Right renal pelvis (tissue), 4 donors: Measurements from ENCODE around the gene EHMT1. TPM values are rescaled to one million over a fixed set of nuclear protein-coding genes. Genes with fewer than 3 reads are reported as not detected.
"Not testable (repeated sequence)": the region's sequence is repeated elsewhere in the genome, so short reads cannot be mapped to it uniquely, and the experiment has no call there.

Source experiments
- DNase-seq, 4 donors: peaks; one replicate each; pipeline ENCODE4 v3.0.0-alpha.2; 2013; ENCODE audit warnings: low read depth in 4 of 4, low spot score in 3 of 4, missing footprints in 1 of 4
- polyA plus RNA-seq, 4 donors: library from polyadenylated mRNA; unstranded; fragments of 120-200 nt; gene quantifications; one replicate each; pipeline ENCODE4 v1.2.1, GENCODE V29; 2013; ENCODE audit not compliant: insufficient read length in 4 of 4

Gene EHMT1
- polyA plus RNA-seq, 4 donors: 62.6 to 73.2 (median 71.3) TPM

DNA sequence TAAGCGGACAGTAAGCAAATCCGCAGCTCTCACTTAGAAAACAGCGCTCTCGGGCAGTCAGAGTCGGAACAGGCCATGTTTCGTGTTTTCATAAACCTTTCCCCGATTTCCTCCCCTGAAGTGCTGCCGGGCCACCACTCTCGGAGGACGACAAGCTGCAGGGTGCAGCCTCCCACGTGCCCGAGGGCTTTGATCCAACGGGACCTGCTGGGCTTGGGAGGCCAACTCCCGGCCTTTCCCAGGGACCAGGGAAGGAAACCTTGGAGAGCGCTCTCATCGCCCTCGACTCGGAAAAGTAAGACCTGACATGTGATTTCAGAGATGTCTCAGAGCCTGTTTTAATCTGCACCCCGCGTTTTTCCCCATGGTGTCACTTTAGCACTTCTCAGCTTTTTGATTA is 159.0 kb downstream of the EHMT1 start:
- no peak for DNase-seq

DNA sequence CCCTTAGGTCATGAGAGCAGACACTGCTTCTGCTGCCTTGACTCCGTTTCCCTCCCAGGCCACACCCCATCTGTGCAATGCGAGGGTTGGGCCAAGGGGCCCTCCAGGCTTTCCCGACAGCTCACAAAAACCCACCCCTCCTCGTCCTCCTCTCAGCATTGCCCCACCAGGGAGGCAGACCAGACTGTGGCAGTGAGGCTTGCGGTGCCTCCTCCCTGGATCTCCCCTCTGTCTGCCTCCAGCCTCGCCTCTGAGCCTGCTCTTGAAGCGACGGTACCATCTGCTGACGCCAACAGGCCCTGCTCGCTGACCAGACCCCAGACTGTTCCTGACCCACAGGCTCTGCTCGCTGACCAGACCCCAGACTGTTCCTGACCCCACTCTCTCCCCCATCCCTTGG is 159.5 kb downstream of the EHMT1 start:
- no peak for DNase-seq

DNA sequence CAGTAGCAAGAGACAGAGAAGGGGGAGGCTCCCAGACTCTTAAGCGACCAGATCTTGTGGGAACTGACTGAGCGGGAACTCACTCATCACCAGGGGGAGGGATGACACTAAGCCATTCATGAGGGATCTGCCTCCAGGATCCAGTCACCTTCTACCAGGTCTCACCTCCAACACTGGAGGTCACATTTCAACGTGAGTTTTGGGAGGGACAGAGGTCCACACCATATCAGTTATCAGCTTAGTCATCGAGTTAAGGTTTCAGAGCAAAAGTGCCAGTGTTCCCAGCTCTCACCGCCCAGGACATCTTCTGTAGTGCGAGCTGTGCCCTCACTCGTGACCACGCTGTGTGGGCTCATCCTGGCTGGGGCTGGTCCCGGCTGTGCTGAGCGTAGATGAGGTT is 160.1 kb downstream of the EHMT1 start:
- no peak for DNase-seq

DNA sequence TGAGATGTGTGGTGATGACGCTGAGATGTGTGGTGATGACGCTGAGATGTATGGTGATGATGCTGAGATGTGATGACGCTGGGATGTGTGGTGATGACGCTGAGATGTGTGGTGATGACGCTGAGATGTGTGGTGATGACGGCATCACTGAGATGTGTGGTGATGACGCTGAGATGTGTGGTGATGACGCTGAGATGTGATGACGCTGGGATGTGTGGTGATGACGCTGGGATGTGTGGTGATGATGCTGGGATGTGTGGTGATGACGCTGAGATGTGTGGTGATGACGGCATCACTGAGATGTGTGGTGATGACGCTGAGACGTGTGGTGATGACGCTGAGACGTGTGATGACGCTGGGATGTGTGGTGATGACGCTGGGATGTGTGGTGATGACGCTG is 161.2 kb downstream of the EHMT1 start:
- DNase-seq: not testable (repeated sequence)

DNA sequence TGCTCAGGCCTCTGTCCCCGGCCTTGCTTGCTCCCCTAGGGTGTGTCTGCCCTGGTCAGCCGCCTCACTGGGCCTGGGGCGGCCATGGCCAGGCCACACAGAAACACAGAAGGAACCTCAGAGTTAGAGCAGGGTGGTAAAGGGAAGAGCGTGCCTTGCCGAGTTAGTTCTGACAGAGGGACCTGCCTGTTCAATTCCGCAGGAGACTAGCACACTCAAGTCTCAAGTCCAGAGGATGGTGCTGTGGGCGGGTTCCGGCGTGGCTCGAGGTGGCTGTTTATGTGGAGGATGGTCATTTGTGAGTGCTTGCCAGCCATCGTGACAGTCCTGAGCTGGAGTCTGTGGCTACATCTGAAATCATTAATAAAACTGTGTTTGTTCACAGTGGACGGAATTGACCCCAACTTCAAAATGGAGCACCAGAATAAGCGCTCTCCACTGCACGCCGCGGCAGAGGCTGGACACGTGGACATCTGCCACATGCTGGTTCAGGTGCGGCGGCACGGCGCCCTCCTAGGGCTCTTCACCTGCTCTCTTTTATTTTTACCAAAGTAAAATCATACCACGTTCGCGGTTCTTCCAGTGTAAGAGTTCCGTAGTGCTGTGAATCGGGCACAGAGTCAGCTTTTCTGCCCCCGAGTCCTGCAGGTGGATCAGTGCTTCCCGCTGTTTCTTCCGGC is 163.2 kb downstream of the EHMT1 start:
- DNase-seq: no peak

DNA sequence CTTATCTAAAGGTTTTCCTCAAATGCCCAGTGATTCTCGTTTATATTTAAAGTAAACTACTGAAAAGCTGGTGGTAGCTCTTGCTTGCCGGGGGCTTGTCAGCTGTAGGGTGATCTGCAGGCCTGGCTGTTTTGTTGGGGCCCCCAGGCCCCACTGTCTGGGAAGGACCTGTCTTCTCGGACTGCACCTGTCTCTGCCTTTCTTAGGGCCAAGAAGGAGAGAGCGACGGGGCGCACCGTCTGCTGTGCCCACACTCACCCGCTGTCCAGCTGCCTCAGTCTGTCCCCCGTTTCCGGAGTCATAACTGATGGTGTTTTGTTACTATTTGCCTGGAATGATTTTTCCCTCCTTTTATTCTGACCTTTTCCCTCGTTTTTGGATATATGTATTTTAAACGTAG is 164.7 kb downstream of the EHMT1 start:
- DNase-seq: no peak

DNA sequence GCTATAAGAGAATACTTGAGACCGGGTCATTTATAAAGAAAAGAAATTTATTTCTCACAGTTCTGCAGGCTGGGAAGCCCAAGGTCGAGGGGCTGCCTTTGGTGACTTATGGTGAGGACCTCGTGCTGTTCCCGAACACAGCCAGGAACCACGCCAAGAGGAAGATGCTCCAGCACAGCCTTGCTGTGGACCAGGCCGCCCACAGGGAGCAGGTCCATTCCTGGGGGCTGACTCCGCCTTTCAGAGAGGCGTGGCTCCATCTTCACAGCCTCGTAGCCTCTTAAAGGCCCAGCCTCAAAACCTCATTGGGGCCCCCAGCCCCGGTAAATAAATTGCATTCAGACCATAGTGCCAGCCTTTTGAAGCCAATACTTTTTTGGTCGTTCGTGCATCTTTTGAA is 165.2 kb downstream of the EHMT1 start:
- DNase-seq: no peak

DNA sequence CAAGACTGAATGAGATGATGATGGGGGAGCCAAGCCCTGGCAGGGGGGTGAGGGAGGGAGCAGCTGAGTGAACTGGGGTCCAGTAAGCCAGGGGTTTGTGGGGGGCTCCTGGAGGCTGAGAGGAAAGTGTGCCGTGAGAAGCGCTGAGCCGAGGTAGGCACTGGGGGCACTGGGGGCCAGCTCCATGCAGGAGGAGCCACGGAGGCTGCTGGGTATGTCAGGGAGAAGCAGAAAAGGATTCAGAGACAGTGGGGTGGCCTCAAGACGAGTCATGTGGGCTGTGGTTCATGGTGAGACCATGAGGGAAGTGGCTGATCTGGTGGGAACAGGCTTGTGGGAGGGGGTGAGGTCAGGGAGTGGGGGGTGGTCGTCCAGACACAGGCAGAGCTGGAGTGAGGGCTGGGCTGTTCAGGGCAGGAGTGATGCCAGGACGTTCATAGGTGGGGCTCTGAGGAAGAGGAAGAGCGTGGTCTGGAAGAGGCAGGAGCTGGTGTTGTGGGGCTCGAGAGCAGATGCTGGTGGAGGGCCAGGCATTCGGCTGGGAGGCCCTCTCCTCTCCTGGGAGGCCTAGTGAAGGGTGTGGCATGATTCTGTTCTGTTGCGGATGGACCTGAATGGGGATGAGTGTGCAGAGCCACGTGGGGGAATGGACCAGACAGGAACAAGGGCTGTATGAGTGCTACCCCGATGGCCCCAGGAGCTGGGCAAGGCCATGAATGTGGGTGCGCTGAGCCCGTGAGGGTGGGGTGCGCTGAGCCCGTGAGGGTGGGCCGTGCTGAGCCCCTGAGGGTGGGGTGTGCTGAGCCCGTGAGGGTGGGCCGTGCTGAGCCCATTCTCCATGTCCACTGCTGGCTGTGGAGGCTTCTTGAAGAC is 166.1 kb downstream of the EHMT1 start:
- DNase-seq: no peak

DNA sequence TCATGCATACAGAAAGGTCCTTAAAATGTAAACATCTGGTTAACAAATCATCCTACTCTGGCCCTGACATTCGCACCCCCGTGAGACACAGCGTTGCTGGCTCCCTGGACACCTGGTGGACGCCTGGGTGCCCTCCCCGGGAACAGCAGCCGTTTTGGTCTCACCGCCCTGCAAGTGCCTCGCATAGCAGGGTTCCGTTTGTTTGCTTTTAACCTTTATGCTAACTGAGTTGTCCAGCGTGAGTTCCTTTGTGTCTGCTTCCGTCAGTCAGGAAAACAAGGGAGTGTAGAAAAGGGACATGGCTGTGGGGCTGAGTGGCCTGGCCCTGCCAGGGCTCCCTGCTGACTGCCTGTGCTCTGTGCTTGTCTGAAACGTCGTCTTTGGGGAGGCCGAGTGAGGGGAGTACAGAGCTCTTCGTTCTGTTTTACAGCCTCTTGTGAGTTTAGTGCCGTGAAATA is 166.9 kb downstream of the EHMT1 start:
- DNase-seq: no peak

DNA sequence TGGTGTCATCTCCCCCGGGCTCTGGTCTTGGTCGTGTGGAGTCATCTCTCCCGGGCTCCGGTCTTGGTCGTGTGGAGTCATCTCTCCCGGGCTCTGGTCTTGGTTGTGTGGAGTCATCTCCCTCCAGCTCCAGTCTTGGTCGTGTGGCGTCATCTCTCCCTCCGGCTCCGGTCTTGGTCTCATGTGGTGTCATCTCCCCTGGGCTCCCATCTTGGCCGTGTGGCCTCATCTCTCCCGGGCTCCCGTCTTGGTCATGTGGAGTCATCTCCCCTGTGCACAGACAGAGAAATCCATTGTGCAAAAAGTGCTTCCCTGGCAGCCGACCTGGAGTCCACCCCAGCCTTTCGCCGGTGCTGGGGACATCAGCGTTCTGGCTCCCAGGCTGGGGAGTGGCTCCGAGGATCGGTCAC is 167.7 kb downstream of the EHMT1 start:
- no peak for DNase-seq

DNA sequence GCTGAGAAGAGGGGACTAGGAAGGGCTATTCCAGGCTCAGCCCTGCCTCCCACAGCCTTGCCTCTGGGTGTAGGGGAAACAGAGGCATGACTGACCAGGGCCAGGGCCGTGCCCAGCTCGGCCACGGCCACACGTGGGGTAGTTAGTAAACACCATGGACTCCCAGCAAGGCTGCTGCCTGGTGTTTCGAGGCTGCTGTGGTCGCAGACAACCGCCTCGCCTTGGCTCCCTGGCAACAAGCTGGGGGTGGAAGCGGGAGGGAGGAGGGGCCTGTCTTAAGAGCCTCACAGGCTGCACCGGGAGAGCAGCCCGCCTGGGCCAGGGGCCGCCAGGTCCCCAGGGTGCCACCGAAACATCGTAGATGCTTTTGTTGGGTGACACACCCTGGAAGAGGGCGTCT is 168.6 kb downstream of the EHMT1 start:
- DNase-seq: no peak

DNA sequence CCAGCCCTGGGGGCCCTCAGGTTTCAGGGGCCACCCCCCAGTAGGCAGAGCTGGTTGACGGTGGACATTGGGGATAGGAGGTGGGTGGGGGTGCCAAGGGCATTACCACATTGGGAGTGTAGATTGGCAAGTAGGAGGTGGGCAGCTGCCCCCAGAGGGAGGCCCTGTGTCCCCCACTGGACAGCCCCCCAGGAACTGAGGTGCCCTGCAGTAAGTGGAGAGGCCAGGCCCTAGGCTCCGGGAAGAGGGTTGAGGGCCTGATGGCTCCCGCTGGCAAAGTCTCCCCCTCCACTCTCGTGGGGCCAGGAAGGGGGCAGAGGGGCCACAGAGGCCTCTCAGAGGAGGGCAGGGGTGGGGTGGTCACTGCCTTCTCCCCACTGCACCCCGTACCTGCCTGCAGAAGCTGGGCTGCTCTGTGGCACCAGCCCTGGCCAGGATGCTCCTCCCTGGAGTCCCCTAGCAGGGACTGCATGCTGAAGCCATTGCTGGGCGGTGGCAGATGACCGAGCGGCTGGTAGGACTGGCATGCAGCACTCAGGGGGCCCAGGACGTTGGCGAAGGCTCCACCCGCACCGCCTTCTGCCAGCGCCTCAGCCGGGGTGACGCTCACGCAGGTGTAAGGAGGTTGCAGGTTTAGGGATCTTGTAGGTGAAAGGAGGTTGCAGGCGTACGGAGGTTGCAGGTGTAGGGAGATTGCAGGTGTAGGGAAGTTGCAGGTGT is 169.1 kb downstream of the EHMT1 start:
- DNase-seq: no peak

DNA sequence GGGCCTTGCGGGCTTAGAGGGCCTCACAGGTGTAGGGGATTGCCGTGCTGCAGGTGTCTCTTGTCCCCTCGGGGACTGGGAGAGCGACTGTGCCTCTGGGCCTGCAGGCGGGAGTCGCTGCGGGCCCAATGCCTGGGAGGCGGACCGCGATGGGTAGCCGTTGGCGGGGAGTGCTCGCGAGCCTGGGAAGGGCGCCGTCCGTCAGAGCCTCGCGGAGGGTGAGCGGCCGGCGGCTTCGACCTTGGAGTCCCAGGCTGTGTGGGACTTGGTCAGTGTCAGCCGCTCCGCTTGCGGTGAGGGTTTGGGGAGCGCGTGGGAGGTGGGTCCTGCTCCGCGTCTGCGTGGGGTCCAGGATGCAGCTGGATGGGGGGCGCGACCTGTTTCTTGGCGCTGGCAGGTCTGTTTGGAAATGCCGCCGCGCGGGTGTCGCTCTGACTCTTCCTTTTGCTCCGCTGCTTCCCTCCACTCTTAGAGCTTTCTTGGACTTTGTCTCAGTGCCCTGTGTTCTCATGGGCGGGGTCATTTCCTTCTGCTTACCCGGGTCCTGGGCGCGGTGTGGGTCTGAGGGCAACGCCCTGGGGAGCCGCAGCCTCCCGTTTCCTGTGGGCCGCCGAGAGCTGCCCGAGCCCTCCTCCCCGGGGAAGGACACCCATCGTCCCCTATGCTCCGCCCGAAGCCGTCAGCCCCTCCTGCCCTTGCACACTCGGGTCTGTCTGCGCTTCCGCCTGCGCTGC is 169.9 kb downstream of the EHMT1 start:
- DNase-seq: no peak

DNA sequence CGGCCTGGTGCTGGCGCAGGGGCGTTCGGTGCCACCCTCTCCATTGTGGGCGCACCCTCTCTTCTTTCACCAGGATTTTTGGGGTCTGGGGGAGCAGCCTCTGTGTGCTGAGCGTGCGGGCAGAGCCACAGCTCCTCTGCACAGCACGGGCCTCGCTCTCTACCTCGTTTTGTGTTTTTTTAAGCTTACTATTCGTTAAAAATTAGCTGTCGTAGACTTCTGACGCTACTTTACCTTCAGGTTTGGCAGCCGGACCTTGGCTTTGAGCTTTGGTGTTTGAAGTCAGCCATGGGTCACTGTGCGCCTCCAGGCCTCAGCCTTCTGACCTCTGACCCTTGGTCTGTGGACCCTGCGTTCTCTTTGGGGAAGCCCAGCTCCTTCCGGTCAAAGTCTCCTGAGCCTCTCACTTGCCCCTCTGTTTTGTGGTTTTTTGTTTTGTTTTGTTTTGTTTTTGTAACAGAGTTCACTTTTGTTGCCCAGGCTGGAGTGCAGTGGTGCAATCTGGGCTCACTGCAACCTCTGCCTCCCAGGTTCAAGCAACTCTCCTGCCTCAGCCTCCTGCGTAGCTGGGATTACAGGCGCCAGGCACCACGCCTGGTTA is 170.6 kb downstream of the EHMT1 start:
- DNase-seq: no peak

DNA sequence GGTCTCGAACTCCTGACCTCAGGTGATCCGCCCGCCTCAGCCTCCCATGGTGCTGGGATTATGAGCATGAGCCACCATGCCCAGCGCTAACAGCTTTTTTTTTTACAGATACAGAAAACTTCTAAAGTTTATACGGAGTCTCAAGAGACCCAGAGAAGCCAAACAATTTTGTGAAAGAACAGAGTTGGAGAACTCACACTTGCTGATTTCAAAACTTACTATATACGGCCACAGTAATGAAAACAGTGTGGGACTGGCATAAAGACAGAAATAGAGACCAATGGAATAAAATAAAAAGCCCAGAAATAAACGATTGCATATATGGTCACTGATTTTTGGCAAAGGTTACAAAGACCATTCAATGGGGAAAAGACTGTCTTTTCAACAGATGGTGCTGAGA is 173.1 kb downstream of the EHMT1 start:
- no peak for DNase-seq

DNA sequence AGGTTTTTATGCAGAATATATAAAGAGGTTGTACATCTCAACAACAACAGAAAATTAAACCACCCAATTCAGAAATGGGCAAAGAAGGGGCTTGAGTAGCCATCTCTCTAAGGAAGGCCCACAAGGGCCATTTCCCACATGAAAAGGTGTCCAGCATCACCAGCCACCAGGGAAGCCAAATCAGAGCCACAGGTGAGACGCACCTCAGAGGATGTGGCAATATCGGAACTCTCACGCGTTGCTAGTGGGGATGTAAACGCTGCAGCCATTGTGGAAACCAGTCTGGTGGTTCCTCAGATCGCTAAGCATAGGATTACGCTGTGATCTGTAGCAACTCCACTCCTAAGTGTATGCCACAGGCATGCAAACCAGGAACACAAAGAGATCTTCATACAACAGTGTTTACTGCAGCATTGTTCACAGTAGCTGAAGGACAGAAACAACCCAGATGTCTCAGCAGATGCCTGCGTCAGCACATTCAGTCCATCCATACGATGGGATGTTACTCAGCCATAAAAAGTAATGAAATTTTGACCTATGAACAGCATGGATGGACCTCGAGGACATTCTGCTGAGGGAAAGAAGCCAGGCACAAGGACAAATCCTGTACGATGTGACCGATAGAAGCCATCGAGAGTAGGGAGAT is 174.5 kb downstream of the EHMT1 start:
- DNase-seq: no peak

DNA sequence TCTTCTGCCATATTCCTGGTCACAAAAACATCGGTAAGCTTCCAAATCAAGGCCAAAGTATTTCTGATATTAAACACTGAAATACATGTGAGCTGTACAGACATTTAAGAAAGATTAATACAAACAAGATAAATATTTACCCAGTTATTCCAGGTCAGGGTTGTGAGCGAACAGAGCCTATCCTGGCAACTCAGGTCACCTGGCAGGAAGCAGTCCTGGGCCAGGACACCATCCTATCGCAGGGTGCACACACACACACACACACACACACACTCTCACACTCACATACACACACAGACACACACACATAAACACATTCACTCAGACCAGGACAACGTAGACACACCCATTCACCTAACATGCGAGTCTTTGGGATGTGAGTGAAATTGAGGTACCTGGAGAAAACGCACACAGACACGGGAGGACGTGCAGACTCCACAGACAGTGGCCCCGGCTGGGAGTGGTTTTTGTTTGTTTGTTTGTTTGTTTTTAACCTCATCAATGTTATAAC is 176.4 kb downstream of the EHMT1 start:
- DNase-seq: no peak

DNA sequence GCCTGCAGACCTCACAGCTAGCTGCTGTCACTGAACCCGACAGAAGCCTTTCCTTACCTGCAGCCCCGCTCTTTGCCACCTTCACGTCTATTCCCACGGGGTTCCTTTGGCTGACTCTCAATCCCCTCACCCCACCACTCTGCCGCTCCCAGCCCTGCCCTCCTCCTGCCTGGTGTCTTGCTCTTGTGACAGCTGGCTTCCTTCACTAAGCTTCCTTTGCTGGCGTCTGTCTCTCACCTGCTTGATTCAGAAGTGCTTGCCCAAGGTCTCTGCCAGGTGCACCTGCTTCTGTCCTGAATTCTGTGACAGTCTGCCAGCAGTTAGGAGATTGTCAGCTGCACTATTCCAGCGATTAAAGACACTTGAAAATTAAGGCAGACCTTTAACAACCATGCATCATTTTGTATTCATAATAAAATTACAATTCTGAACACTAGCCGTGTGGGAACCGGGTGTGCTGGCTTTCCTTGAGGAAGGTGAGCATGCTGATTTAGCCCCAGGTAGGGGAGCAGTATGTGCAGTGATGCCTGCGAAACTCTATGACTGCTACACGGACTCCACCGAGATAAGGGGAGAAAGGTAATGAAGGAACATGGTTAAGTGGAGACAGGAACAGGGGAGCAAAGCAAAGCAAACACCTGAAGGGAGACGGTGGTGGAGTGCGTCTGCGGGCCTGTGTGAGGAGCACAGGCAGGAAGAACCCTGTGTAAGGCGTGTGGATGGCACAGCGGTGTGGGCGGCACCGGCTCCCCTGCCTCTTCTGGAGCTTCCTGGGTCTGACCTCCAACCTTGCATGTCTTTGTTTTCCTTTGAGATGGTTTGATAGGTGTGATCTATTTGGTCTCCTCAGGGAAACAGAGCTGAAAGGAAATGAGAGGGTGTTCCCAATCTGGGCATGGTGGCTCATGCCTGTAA is 178.7 kb downstream of the EHMT1 start:
- no peak for DNase-seq

DNA sequence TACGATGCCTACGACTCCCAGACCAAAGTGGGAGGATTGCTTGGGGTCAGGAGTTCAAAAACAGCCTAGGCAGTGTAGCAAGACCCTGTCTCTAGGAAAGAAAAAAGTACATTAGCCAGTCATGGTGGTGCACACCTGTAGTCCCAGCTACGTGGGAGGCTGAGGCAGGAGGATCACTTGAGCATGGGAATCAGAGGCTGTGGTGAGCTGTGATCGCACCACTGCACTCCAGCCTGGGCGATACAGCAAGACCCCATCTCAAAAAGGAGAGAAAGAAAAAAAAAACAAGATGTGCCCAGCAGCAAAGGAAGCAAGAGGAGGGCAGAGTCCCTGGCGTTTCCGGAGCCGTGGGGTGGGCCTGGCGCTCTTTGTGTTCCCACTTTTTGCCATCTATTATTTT is 179.3 kb downstream of the EHMT1 start:
- DNase-seq: no peak
